Cardiac fibroblast (primary cell): Measurements from ENCODE around the gene FAM50B.

Source experiments
- DNase-seq, 2 donors: peaks; one replicate each; pipeline versions ENCODE4 v3.0.0 to v3.0.0-alpha.2; 2010; ENCODE audit warnings: low read depth in 2 of 2
- H3K4me3 ChIP-seq, 2 donors: replicated peaks in 1 of 2; 1 replicate in 1 of 2; 2 replicates in 1 of 2; pipeline ENCODE4 v1.5.1; 2011; ENCODE audit warnings: low read depth in 2 of 2, low read length in 2 of 2, mild to moderate bottlenecking in 2 of 2, moderate library complexity in 1 of 2
- CTCF ChIP-seq: IDR thresholded peaks from one replicate; pipeline ENCODE4 v1.5.1; 2011; ENCODE audit warnings: low read depth, mild to moderate bottlenecking, low read length, inconsistent platforms

Gene FAM50B

GRCh38 chr6:3884007-3884745 lies 35.0 kb downstream of the FAM50B start:
- no peak overlapping the region for H3K4me3 ChIP-seq
- no peak for TF ChIP-seq CTCF
- DNase-seq, result peak; percentile 71 to 79

- peak; percentile 41 for TF ChIP-seq CTCF
- DNase-seq, result peak in 1 of 2 donors; percentile 19
- no peak overlapping the region for H3K4me3 ChIP-seq
These were observed 36.3 kb downstream of the FAM50B start for GRCh38 chr6:3885262-3886036.

- DNase-seq, result peak; percentile 66 to 69
These were observed 38.1 kb downstream of the FAM50B start for GRCh38 chr6:3887150-3887700.

GRCh38 chr6:3888153-3888957 lies 39.2 kb downstream of the FAM50B start:
- TF ChIP-seq CTCF, result no peak
- DNase-seq, result peak in 1 of 2 donors; percentile 63
- no peak overlapping the region for H3K4me3 ChIP-seq

More at GRCh38 chr6:3887150-3887700, 38.1 kb downstream of the FAM50B start:
- peak; percentile 54 for TF ChIP-seq CTCF
- H3K4me3 ChIP-seq, result no peak overlapping the region

GRCh38 chr6:3890047-3890446 lies 40.9 kb downstream of the FAM50B start:
- no peak for TF ChIP-seq CTCF
- H3K4me3 ChIP-seq, result no peak overlapping the region
- no peak for DNase-seq

GRCh38 chr6:3891883-3892282 lies 42.7 kb downstream of the FAM50B start:
- DNase-seq, result no peak
- no peak overlapping the region for H3K4me3 ChIP-seq
- TF ChIP-seq CTCF, result no peak
